H1 (cell line): Measurements from ENCODE around the gene KCNN4. TPM values are rescaled to one million over a fixed set of nuclear protein-coding genes. Genes with fewer than 3 reads are reported as not detected.

Experiments used
- CTCF ChIA-PET: fragments of 300-600 bp; sonication (Branson Sonifier 250); formaldehyde crosslinking; loops from one replicate; lab custom pipeline; 2021; ENCODE audit not compliant: partially characterized antibody; lab: Charles Lee
- POLR2A ChIA-PET: fragments of 300-600 bp; sonication (Branson Sonifier 250); formaldehyde crosslinking; loops from one replicate; lab custom pipeline; 2021; ENCODE audit warnings: inconsistent platforms; ENCODE audit not compliant: partially characterized antibody; lab: Charles Lee
- DNase-seq, 2 experiments: peaks; one replicate each; pipeline versions ENCODE4 v3.0.0 to v3.0.0-alpha.2; 2010 to 2022; ENCODE audit warnings: low spot score in 2 of 2, low read depth in 1 of 2, mixed read lengths in 1 of 2
- FAIRE-seq: peaks from 2 replicates; lab custom pipeline; 2011; peaks lifted over from hg19 to GRCh38; lab: Jason Lieb, UNC
- H2AFZ ChIP-seq: 2 replicates; pipeline ENCODE4 v1.8.1; 2012; ENCODE audit warnings: low read length, inconsistent platforms
- H2AK5ac ChIP-seq: 2 replicates; pipeline ENCODE4 v1.6.1; 2013; ENCODE audit warnings: low read depth, low read length
- H2BK120ac ChIP-seq: replicated peaks from 2 replicates; pipeline ENCODE3; 2013; ENCODE audit warnings: low read depth, low read length, inconsistent platforms
- H2BK12ac ChIP-seq: 2 replicates; pipeline ENCODE4 v1.6.1; 2013; ENCODE audit warnings: low read depth, low read length
- H2BK15ac ChIP-seq: 2 replicates; pipeline ENCODE4 v1.6.1; 2013; ENCODE audit warnings: low read length
- H2BK20ac ChIP-seq: 2 replicates; pipeline ENCODE4 v1.6.1; 2013; ENCODE audit warnings: low read length
- H2BK5ac ChIP-seq: 2 replicates; pipeline ENCODE4 v1.6.1; 2013; ENCODE audit warnings: low read depth, low read length
- H3K14ac ChIP-seq: 2 replicates; pipeline ENCODE4 v1.6.1; 2013; ENCODE audit warnings: inconsistent platforms; ENCODE audit not compliant: insufficient read length
- H3K18ac ChIP-seq: 2 replicates; pipeline ENCODE4 v1.6.1; 2013; ENCODE audit warnings: low read length; ENCODE audit errors: extremely low read depth
- H3K23ac ChIP-seq: 2 replicates; pipeline ENCODE4 v1.6.1; 2013; ENCODE audit warnings: inconsistent platforms; ENCODE audit not compliant: insufficient read length
- H3K23me2 ChIP-seq: 2 replicates; pipeline ENCODE4 v1.6.1; 2013; ENCODE audit warnings: low read depth, low read length
- H3K27ac ChIP-seq: 2 replicates; pipeline ENCODE4 v1.6.1; 2011; ENCODE audit warnings: low read depth, low read length, inconsistent platforms
- H3K27me3 ChIP-seq, 4 experiments: replicated peaks in 1 of 4; 1 replicate in 1 of 4; 2 replicates in 3 of 4; pipeline versions ENCODE4 v1.6.1 to v1.8.1; 2011 to 2013; ENCODE audit warnings: low read length in 3 of 4, mild to moderate bottlenecking in 3 of 4, inconsistent platforms in 2 of 4, mixed read lengths in 2 of 4, moderate library complexity in 1 of 4; ENCODE audit not compliant: control insufficient read depth in 3 of 4, insufficient read depth in 3 of 4; ENCODE audit errors: extremely low read depth in 1 of 4
- H3K36me3 ChIP-seq, 4 experiments: 2 replicates each; pipeline versions ENCODE4 v1.6.1 to v1.8.1; 2011 to 2013; ENCODE audit warnings: mild to moderate bottlenecking in 4 of 4, low read length in 3 of 4, moderate library complexity in 2 of 4, control low read depth in 1 of 4, inconsistent platforms in 1 of 4; ENCODE audit not compliant: insufficient read depth in 4 of 4, control insufficient read depth in 2 of 4
- H3K4ac ChIP-seq: replicated peaks from 2 replicates; pipeline ENCODE3; 2013; ENCODE audit warnings: low read length, low read depth, mixed read lengths, inconsistent platforms; ENCODE audit not compliant: insufficient read length
- H3K4me1 ChIP-seq, 4 experiments: replicated peaks in 1 of 4; 1 replicate in 1 of 4; 2 replicates in 3 of 4; pipeline versions ENCODE4 v1.6.1 to v1.8.1; 2011 to 2013; ENCODE audit warnings: low read length in 3 of 4, inconsistent platforms in 2 of 4, mixed read lengths in 1 of 4; ENCODE audit not compliant: insufficient read depth in 4 of 4, control insufficient read depth in 3 of 4
- H3K4me2 ChIP-seq, 2 experiments: 2 replicates each; pipeline versions ENCODE4 v1.6.1 to v1.8.1; 2011 to 2013; ENCODE audit warnings: low read depth in 2 of 2, low read length in 2 of 2, control low read depth in 1 of 2, inconsistent platforms in 1 of 2, mild to moderate bottlenecking in 1 of 2; ENCODE audit not compliant: insufficient read depth in 1 of 2
- H3K4me3 ChIP-seq, 4 experiments: fragments of 200-600, 300-600 bp in 1 of 4; sonication (generic), shearing (Covaris generic), sonication (Bioruptor Twin) in 1 of 4; 2 replicates each; pipeline versions ENCODE4 v1.5.1 to v1.8.1; 2011 to 2016; ENCODE audit warnings: low read length in 4 of 4, low read depth in 3 of 4, control low read depth in 2 of 4, inconsistent platforms in 2 of 4, mild to moderate bottlenecking in 2 of 4, mixed read lengths in 1 of 4, moderate library complexity in 1 of 4; ENCODE audit not compliant: insufficient read depth in 2 of 4; ENCODE audit errors: extremely low read depth in 1 of 4
- H3K56ac ChIP-seq: replicated peaks from 2 replicates; pipeline ENCODE3; 2013; ENCODE audit warnings: low read depth, mild to moderate bottlenecking, mixed read lengths, low read length, inconsistent platforms; ENCODE audit not compliant: insufficient read length
- H3K79me1 ChIP-seq: 2 replicates; pipeline ENCODE4 v1.6.1; 2013; ENCODE audit warnings: low read depth, low read length, control low read depth
- H3K79me2 ChIP-seq, 2 experiments: 2 replicates each; pipeline versions ENCODE4 v1.6.1 to v1.8.1; 2012 to 2013; ENCODE audit warnings: low read length in 2 of 2, mild to moderate bottlenecking in 2 of 2, inconsistent platforms in 1 of 2; ENCODE audit not compliant: insufficient read depth in 2 of 2, control insufficient read depth in 1 of 2
- H3K9ac ChIP-seq, 4 experiments: replicated peaks in 1 of 4; 1 replicate in 1 of 4; 2 replicates in 3 of 4; pipeline versions ENCODE4 v1.6.1 to v1.8.1; 2011 to 2013; ENCODE audit warnings: low read depth in 3 of 4, low read length in 3 of 4, control low read depth in 2 of 4, mild to moderate bottlenecking in 2 of 4, moderate library complexity in 2 of 4, inconsistent platforms in 1 of 4; ENCODE audit errors: extremely low read depth in 1 of 4
- H3K9me3 ChIP-seq, 2 experiments: 2 replicates each; pipeline versions ENCODE4 v1.6.1 to v1.8.1; 2012 to 2013; ENCODE audit warnings: mild to moderate bottlenecking in 2 of 2, moderate library complexity in 2 of 2, control low read depth in 1 of 2, inconsistent platforms in 1 of 2, low read depth in 1 of 2, low read length in 1 of 2, mixed read lengths in 1 of 2; ENCODE audit not compliant: insufficient read depth in 2 of 2
- H4K20me1 ChIP-seq, 2 experiments: replicated peaks in 1 of 2; 2 replicates each; pipeline versions ENCODE3 to v1.8.1; 2011 to 2013; ENCODE audit warnings: inconsistent platforms in 2 of 2, low read length in 2 of 2, mild to moderate bottlenecking in 1 of 2; ENCODE audit not compliant: insufficient read depth in 2 of 2, control insufficient read depth in 1 of 2
- H4K5ac ChIP-seq: 2 replicates; pipeline ENCODE4 v1.6.1; 2013; ENCODE audit warnings: low read length, low read depth, mixed read lengths, inconsistent platforms; ENCODE audit not compliant: insufficient read length
- H4K8ac ChIP-seq: 2 replicates; pipeline ENCODE4 v1.8.0; 2013; ENCODE audit warnings: mild to moderate bottlenecking, moderate library complexity, low read length, inconsistent platforms; ENCODE audit not compliant: insufficient read depth; ENCODE audit errors: extremely low read depth
- H4K91ac ChIP-seq: replicated peaks from 2 replicates; pipeline ENCODE3; 2013; ENCODE audit warnings: low read length, mixed read lengths, inconsistent platforms; ENCODE audit not compliant: insufficient read length
- ATF2 ChIP-seq: IDR thresholded peaks from 2 replicates; pipeline ENCODE4 v1.6.1; 2012; ENCODE audit warnings: low read length, inconsistent platforms
- CHD2 ChIP-seq: IDR thresholded peaks from 2 replicates; pipeline ENCODE4 v1.6.1; 2012; ENCODE audit warnings: low read length, improper control_type of control experiment
- EGR1 ChIP-seq: IDR thresholded peaks from 2 replicates; pipeline ENCODE4 v1.6.1; 2011; ENCODE audit warnings: low read depth, low read length, borderline replicate concordance
- JUND ChIP-seq: IDR thresholded peaks from 2 replicates; pipeline ENCODE4 v1.6.1; 2011; ENCODE audit warnings: mild to moderate bottlenecking, improper control_type of control experiment, low read length
- KDM1A ChIP-seq: fragments of 200-600, 300-600 bp; sonication (generic); IDR thresholded peaks from 2 replicates; pipeline ENCODE4 v1.7.1; 2016; ENCODE audit warnings: mild to moderate bottlenecking, low read length, borderline replicate concordance
- MAFK ChIP-seq: IDR thresholded peaks from 2 replicates; pipeline ENCODE4 v1.6.1; 2012; ENCODE audit warnings: low read depth, mild to moderate bottlenecking, improper control_type of control experiment, low read length
- POLR2A ChIP-seq, 2 experiments: IDR thresholded peaks; 1 replicate in 1 of 2; 2 replicates in 1 of 2; pipeline ENCODE4 v1.6.1; 2011; ENCODE audit warnings: low read depth in 2 of 2, low read length in 2 of 2, mild to moderate bottlenecking in 2 of 2; ENCODE audit errors: control extremely low read depth in 1 of 2
- SAP30 ChIP-seq: fragments of 300-600 bp; sonication (generic); IDR thresholded peaks from 2 replicates; pipeline ENCODE4 v1.7.1; 2012; ENCODE audit warnings: low read length, moderate library complexity, mild to moderate bottlenecking, inconsistent platforms; ENCODE audit not compliant: insufficient read depth, insufficient replicate concordance
- SIRT6 ChIP-seq: IDR thresholded peaks from one replicate; pipeline ENCODE4 v1.7.1; 2012; ENCODE audit warnings: low read length, inconsistent platforms
- TAF7 ChIP-seq: optimal IDR thresholded peaks from 2 replicates; pipeline ENCODE3; 2011; ENCODE audit warnings: low read depth, mild to moderate bottlenecking, inconsistent platforms, low read length, moderate library complexity, borderline replicate concordance
- TBP ChIP-seq: IDR thresholded peaks from 2 replicates; pipeline ENCODE4 v1.6.1; 2011; ENCODE audit warnings: low read depth, low read length, improper control_type of control experiment
- TEAD4 ChIP-seq: IDR thresholded peaks from 2 replicates; pipeline ENCODE4 v1.6.1; 2012; ENCODE audit warnings: low read depth, low read length, inconsistent platforms, mixed read lengths
- USF2 ChIP-seq: IDR thresholded peaks from 2 replicates; pipeline ENCODE4 v1.6.1; 2011; ENCODE audit warnings: low read length, improper control_type of control experiment
- WGBS, 2 experiments: shearing (Covaris generic) in 1 of 2; methylation state at CpG; one replicate each; pipeline versions ENCODE4 v1.1.6 to v1.1.7; 2013 to 2015; ENCODE audit warnings: low lambda C conversion rate in 2 of 2, mixed read lengths in 2 of 2, inconsistent platforms in 1 of 2, low coverage in 1 of 2, missing lambda C conversion rate in 1 of 2; ENCODE audit not compliant: insufficient replicate concordance in 2 of 2, insufficient coverage in 1 of 2, insufficient read length in 1 of 2; ENCODE audit errors: extremely low coverage in 1 of 2, missing lambda C conversion rate in 1 of 2; 5-methylcytosine and 5-hydroxymethylcytosine counted together
- polyA plus RNA-seq, 7 experiments: library from polyadenylated mRNA; depleted of rRNA in 3 of 7; stranded (reverse) in 5 of 7; unstranded in 2 of 7; fragments of >200 nt in 5 of 7; fragments of 200-250 nt in 2 of 7; gene quantifications; 1 replicate in 5 of 7; 2 replicates in 1 of 7; 4 replicates in 1 of 7; pipeline versions ENCODE4 v1.2.1 to v1.2.3, GENCODE V29; 2011 to 2013; ENCODE audit warnings: missing spikeins in 2 of 7, mixed read lengths in 2 of 7
- total RNA-seq: library from RNA; stranded (reverse); fragmentation: NEBNext Ultra II Directional; extraction: Animal tissue kit (Norgen Biotek cat#: 25700); gene quantifications from 2 replicates; pipeline ENCODE4 v1.2.1, GENCODE V29; 2021

Gene KCNN4
- total and polyA plus RNA-seq, 2 of the 8 experiments (the other 6 are each of a cell fraction or from before 2014, with no cell fraction given), result 0.78 to 1.5 TPM

GRCh38 chr19:43766755-43767043 is 14.1 kb downstream of the KCNN4 start:
- H3K14ac ChIP-seq, result no peak overlapping the region
- no peak overlapping the region for H2BK20ac ChIP-seq
- no peak overlapping the region for H2AK5ac ChIP-seq
- H3K79me2 ChIP-seq, result no peaks in the 10 kb centered on the region
- H2BK12ac ChIP-seq, result no peak overlapping the region
- POLR2A ChIA-PET, result interaction anchor here (0.9 to 4.1 kb wide), 2 partner anchors 12 to 18 kb away, joined by 3 to 33 read pairs; partner anchors contain the start of gene SMG9
- peak overlapping the region; percentile 32 for H4K91ac ChIP-seq
- no peaks in the 10 kb centered on the region for H3K36me3 ChIP-seq
- H4K8ac ChIP-seq, result no peak overlapping the region
- no peak overlapping the region for H2BK5ac ChIP-seq
- no peak overlapping the region for H3K27ac ChIP-seq
- H3K79me1 ChIP-seq, result no peaks in the 10 kb centered on the region
- no peak overlapping the region for H3K23ac ChIP-seq
- no peak overlapping the region for H3K4me3 ChIP-seq
- peaks cover 0 to 6% (median under 1%) of the 10 kb centered on the region in 4 experiments; a peak in 2 of 7 replicates for H3K27me3 ChIP-seq
- CTCF ChIA-PET, result interaction anchor here (1.0 to 37.0 kb wide), 9 partner anchors 10 to 306 kb away, joined by 3 to 703 read pairs (median 6); partner anchors contain the start of genes KCNN4, SMG9 and ZNF221
- no peak overlapping the region for H3K4me2 ChIP-seq
- H2BK120ac ChIP-seq, result no peak overlapping the region
- no peak overlapping the region for H3K4ac ChIP-seq
- H3K56ac ChIP-seq, result no peak overlapping the region
- no peak overlapping the region for H2BK15ac ChIP-seq
- peaks cover 0 to 4% (median 2%) of the 10 kb centered on the region in 4 experiments; a peak in 3 of 7 replicates for H3K4me1 ChIP-seq
- no peak for DNase-seq
- 47% methylated on average over 4 of the region's 4 CpGs; no CpG with 5 or more reads in 1 of the 2 experiments for WGBS, 2 experiments
- H2AFZ ChIP-seq, result no peak overlapping the region
- H3K23me2 ChIP-seq, result no peaks in the 10 kb centered on the region
- H4K5ac ChIP-seq, result no peak overlapping the region
- H3K9me3 ChIP-seq, result no peaks in the 10 kb centered on the region
- H3K9ac ChIP-seq, result no peak overlapping the region
- FAIRE-seq, result no peak
- no peak overlapping the region for H3K18ac ChIP-seq
- peaks cover 0 to 2% of the 10 kb centered on the region in 2 experiments for H4K20me1 ChIP-seq
- TF ChIP-seq JUND (no peak), EGR1 (no peak), KDM1A (no peak), POLR2A (IDR thresholded peaks at IDR 0.05; ENCODE audit: control extremely low read depth in 1 of 2, low read depth in 2 of 2, low read length in 2 of 2) (no peak), USF2 (no peak), ATF2 (no peak), SAP30 (no peak), SIRT6 (no peak), TEAD4 (no peak), MAFK (no peak), TAF7 (no peak), CHD2 (no peak), TBP (no peak)
